SW 1271 (cell line): ENCODE data around the gene OR6N1.

Experiments
- DNase-seq, 2 experiments: peaks; one replicate each; lab custom pipeline; 2025; lab: John Stamatoyannopoulos, UW

The OR6N1 gene, protein sequence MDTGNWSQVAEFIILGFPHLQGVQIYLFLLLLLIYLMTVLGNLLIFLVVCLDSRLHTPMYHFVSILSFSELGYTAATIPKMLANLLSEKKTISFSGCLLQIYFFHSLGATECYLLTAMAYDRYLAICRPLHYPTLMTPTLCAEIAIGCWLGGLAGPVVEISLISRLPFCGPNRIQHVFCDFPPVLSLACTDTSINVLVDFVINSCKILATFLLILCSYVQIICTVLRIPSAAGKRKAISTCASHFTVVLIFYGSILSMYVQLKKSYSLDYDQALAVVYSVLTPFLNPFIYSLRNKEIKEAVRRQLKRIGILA

GRCh38 chr1:158771950-158772866 lies at the start of gene OR6N1:
Gene OR6N1, minus strand, starts transcription at chr1:158772195. Its CDS starts 5,513 bp downstream, at chr1:158766682.
- DNase-seq = no peak

DNA sequence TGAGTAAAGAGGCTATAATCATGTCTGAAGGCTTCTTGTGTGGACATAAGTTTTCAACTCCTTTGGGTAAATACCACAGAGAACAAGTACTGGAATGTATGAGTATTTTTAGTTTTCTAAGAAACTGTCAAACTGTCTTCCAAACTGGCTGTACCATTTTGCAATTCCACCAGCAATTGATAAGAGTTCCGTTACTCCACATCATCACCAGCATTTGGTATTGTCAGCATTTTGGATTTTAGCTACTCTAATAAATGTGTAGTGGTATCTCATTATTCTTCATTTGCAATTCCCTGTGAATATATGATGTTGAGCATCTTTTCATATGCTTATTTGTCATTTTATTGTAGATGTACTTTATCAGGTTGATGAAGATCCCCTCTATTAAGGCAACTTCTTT lies 49.7 kb upstream of the OR6N1 start:
- DNase-seq = no peak

GRCh38 chr1:158819461-158820443 lies 47.8 kb upstream of the OR6N1 start:
- DNase-seq = no peak

GRCh38 chr1:158818975-158819431 lies 47.0 kb upstream of the OR6N1 start:
- no peak for DNase-seq

DNA sequence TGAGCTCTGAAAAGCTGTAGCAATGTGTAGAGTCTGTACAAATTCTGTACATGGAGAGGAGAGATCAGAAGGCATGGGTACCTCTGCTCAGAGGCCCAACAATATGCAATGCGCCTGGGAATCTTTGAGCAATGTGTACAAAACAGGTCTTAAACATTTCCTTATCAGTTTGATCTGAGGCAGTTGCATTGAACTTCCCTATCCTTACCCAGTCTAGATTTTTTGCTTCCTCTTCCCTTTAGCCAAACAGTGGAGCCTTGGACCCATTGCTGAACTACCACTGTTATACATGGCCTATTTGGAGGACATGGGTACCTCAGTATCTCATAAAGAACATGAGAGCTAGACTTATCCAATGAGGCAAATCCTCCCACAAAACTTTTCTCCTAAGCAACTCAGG lies 46.6 kb upstream of the OR6N1 start:
- DNase-seq = no peak

DNA sequence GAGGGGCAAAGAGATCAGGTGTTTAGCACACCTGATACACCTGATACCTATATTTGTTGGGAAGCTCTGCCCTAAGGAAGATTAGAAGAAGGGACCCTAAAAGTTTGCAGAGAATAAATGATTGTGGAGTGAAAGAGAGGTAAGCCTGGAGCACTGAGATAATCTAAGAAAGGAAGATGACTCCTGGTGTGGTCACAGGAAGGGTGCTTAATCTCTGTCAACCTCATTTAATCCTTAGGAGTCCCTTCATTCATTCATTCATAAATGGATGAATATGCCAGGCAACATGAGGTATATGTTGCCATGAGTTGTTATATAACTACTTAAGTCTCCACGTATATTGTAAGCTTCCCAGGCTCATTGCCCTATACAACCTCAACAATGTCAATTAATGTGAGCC lies 43.0 kb upstream of the OR6N1 start:
- DNase-seq = no peak

- DNase-seq = no peak
These were observed 41.2 kb upstream of the OR6N1 start for GRCh38 chr1:158813164-158813563.

DNA sequence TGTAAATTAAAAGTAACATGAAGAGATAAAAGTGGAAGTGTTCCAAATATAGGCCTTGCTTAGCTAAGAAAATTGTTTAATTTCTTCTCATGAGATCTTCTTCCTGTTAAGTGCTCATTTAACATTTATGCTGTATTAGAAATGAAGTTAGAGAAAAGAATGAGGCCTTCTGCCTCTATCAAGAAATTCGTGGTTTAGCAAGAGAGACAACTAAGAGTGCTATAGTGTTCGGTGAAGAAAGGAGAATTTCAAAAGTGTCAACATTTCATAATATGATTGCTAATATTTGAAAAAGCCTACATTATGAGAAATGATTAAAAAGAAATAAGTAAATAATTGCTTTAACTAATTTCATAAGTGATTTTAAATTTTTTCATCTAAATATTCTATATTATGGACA lies 40.3 kb upstream of the OR6N1 start:
- DNase-seq = no peak

- no peak for DNase-seq
These were observed 38.3 kb upstream of the OR6N1 start for GRCh38 chr1:158810311-158810710.

- DNase-seq = no peak
These were observed 37.9 kb upstream of the OR6N1 start for GRCh38 chr1:158809862-158810261.

- no peak for DNase-seq
These were observed 37.3 kb upstream of the OR6N1 start for GRCh38 chr1:158809256-158809655.

DNA sequence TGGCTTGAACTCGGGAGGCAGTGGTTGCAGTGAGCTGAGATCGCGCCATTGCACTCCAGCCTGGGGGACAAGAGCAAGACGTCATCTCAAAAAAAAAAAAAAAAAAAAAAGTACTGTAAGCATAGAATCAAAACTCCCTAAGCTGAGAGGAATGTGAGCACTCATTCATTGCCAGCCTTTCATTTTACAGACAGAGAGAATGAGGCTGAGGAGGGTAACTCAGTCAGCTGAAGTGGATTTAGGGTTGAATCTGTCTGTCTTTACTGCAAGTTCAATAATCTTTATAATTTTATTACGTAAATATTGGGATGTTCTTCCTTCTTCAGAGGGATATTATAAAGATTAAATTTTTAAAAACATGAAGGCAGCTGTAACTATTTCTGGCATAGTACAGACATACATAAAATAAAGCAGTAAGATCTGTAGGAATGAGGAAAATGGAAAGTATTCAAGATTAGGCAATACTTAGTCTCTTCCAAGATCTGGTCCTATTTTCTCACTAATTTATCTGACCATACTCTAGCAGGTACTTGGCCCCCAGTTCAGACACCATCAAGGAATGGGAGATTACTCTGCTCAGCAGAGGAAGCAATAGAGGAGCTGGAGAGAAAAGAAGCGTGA lies 35.0 kb upstream of the OR6N1 start:
- no peak for DNase-seq

DNA sequence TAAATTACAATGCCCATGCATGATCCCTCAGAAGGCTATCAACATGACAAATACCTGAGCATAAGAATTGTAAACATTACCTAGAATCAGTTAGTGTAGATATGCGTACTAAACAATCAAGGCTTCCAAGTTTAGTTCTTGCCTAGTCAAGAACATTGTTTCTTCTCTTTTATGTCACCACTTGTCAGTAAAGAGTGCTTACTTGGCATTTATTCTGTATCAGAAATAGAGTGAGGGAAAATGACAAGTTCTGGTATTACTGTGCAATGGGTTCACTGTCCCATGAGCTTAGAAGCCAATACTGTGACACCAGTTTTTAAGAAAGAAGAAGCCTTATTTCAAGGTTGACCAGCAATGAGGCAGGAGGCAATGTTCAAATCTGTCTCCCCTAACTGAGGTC lies 31.7 kb upstream of the OR6N1 start:
- no peak for DNase-seq

DNA sequence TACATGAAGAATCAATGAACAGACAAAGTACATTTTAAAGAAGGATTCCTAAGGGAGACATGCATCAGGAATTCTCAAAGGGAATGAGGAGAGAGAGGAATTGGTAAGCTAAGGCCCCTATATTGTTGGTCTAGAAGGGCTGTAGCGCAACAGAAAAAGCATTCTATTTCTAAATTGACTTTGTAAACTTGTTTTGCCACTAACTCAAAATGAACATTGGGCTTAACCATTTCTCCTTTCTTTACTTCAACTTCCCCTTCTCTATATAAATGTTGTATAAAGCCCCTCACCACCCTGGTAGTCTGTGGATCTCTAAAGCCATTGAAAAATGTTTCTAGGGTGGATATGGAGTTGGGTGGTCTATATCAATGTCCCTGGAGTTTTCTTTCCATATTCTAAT lies 29.4 kb upstream of the OR6N1 start:
- DNase-seq = no peak

- DNase-seq = no peak
These were observed 28.5 kb upstream of the OR6N1 start for GRCh38 chr1:158800526-158800925.

GRCh38 chr1:158799689-158800088 lies 27.7 kb upstream of the OR6N1 start:
- no peak for DNase-seq

- no peak for DNase-seq
These were observed 26.5 kb upstream of the OR6N1 start for GRCh38 chr1:158798531-158798930.

- no peak for DNase-seq
These were observed 22.3 kb upstream of the OR6N1 start for GRCh38 chr1:158794247-158794646.

DNA sequence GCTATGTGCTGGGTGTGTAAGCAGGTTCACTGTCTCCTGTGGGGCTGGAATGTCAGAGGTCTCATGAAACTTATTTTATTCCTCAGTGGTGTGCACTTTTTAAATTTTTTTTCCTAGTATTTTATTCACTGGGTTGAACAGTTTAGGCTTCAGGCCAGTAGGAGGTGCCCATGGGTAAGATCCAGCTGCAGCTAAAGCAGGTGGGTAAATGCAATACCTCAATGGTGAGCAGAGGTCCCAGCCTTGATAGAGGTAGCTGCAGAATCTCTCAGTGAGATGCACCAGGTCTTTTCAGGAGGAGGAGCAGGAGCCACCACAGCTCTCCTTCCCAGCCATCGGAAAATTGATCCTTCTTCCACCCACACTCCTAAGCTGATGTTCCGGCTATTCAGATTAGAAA lies 21.6 kb upstream of the OR6N1 start:
- DNase-seq = no peak

DNA sequence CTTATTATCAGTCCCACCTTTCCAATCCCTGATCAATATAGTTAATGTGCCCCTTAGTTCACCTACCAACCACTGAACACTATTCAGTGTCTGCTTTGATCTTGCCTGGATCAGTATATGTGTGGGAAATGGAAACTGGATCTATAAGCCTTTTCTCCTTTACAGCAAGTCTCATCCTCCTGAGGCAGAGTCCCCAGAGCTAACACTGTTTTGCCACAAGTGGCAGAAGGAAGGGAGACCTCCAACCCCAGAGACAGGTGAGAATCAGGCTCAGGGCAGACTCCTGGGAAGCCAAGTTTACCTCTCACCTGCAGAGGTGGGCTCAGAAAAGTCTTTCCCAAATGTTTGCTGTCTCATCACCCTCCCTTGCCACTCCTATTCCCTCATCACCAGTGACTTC lies 9.1 kb upstream of the OR6N1 start, which contains the start of gene OR6N2:
Gene OR6N2, minus strand, starts transcription at position 101 of the 400 bp plus-strand sequence. CDS start 3,569 bp downstream, outside the sequence.
- no peak for DNase-seq

DNA sequence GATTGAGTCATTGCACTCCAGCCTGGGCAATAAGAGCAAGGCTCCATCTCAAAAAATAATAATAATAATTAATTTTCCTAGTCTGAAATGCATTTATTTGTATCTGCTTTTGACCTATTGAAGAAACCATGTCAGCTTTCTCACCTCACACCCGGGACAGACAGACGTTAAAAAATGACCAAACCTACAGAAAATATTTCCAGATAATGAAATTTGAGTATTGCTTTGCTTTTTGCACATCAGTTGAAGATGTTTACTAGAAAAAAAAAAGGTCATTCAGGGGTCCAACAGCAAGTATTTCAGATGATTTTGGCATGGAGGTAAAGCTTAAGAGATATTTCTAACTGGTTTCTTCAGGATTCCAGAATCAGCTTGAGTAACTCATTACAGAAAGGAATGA lies 17.6 kb downstream of the OR6N1 start, which contains the start of gene OR6K6:
Gene OR6K6, plus strand, starts transcription at position 301 of the 400 bp plus-strand sequence. CDS start 168 bp downstream, outside the sequence.
- no peak for DNase-seq
